ENCODE results near the gene RNF115. TPM values are rescaled to one million over a fixed set of nuclear protein-coding genes. Genes with fewer than 3 reads are reported as not detected.

Gene RNF115
- polyA plus RNA-seq, 1 donor from 2014 or later = 22.3 TPM

- H2AFZ ChIP-seq (ENCODE audit: low read depth, low read length) = no peak overlapping the region
- TF ChIP-seq MXI1 (conservative IDR thresholded peaks at IDR 0.05; ENCODE audit: poor library complexity, severe bottlenecking) (no peak), CTCF (IDR thresholded peaks at IDR 0.05; ENCODE audit: poor library complexity, severe bottlenecking) (no peak), EZH2 (IDR thresholded peaks at IDR 0.05; ENCODE audit: borderline replicate concordance, insufficient read depth, low read length, poor library complexity, severe bottlenecking) (no peak), REST (IDR thresholded peaks at IDR 0.05; ENCODE audit: borderline replicate concordance) (no peak), POLR2AphosphoS5 (IDR thresholded peaks at IDR 0.05) (no peak), RAD21 (conservative IDR thresholded peaks at IDR 0.05) (no peak), TAF1 (IDR thresholded peaks at IDR 0.05; ENCODE audit: low read depth) (no peak), EP300 (conservative IDR thresholded peaks at IDR 0.05; ENCODE audit: poor library complexity, severe bottlenecking) (no peak), SMC3 (conservative IDR thresholded peaks at IDR 0.05; ENCODE audit: poor library complexity) (no peak)
- H4K20me1 ChIP-seq (ENCODE audit: insufficient read depth) = no peaks in the 10 kb centered on the region
- H3K9ac ChIP-seq (ENCODE audit: low read length) = no peak overlapping the region
- no peaks in the 10 kb centered on the region for H3K27me3 ChIP-seq (ENCODE audit: insufficient read depth, low read depth, low read length)
- no peak overlapping the region for H3K27ac ChIP-seq (ENCODE audit: low read length)
- H3F3A ChIP-seq (ENCODE audit: insufficient read depth, low read length, poor library complexity, severe bottlenecking) = no peaks in the 10 kb centered on the region
- H3K9me3 ChIP-seq (ENCODE audit: low read length) = no peaks in the 10 kb centered on the region
- H3K79me2 ChIP-seq (replicated peaks; ENCODE audit: insufficient read depth, low read length) = no peaks in the 10 kb centered on the region
- no peak overlapping the region for H3K4me2 ChIP-seq (ENCODE audit: low read length)
- H3K9me2 ChIP-seq (ENCODE audit: insufficient read depth, low read length) = no peaks in the 10 kb centered on the region
- no peak overlapping the region for H3K4me3 ChIP-seq (ENCODE audit: low read length)
- H3K36me3 ChIP-seq (ENCODE audit: insufficient read depth, low read length) = peaks cover 4% of the 10 kb centered on the region
These were observed 76.3 kb downstream of the RNF115 start for GRCh38 chr1:145747398-145748247.

- Histone ChIP-seq H3K4me2 (ENCODE audit: low read length) (no peak overlapping the region), H3K36me3 (ENCODE audit: insufficient read depth, low read length) (peaks cover 5% of the 10 kb centered on the region), H4K20me1 (ENCODE audit: insufficient read depth) (no peaks in the 10 kb centered on the region), H3K27ac (ENCODE audit: low read length) (no peak overlapping the region), H3K9ac (ENCODE audit: low read length) (no peak overlapping the region), H3K27me3 (ENCODE audit: insufficient read depth, low read depth, low read length) (no peaks in the 10 kb centered on the region), H3K4me3 (ENCODE audit: low read length) (no peak overlapping the region), H3K9me2 (ENCODE audit: insufficient read depth, low read length) (no peaks in the 10 kb centered on the region), H3F3A (ENCODE audit: insufficient read depth, low read length, poor library complexity, severe bottlenecking) (no peaks in the 10 kb centered on the region), H2AFZ (ENCODE audit: low read depth, low read length) (no peak overlapping the region), H3K9me3 (ENCODE audit: low read length) (no peaks in the 10 kb centered on the region), H3K79me2 (replicated peaks; ENCODE audit: insufficient read depth, low read length) (no peaks in the 10 kb centered on the region)
- TF ChIP-seq CTCF (IDR thresholded peaks at IDR 0.05; ENCODE audit: poor library complexity, severe bottlenecking) = no peak
- TF ChIP-seq POLR2AphosphoS5 (IDR thresholded peaks at IDR 0.05) = no peak
- no peak for TF ChIP-seq EZH2 (IDR thresholded peaks at IDR 0.05; ENCODE audit: borderline replicate concordance, insufficient read depth, low read length, poor library complexity, severe bottlenecking)
- TF ChIP-seq RAD21 (conservative IDR thresholded peaks at IDR 0.05) = no peak
- TF ChIP-seq SMC3 (conservative IDR thresholded peaks at IDR 0.05; ENCODE audit: poor library complexity) = no peak
- no peak for TF ChIP-seq EP300 (conservative IDR thresholded peaks at IDR 0.05; ENCODE audit: poor library complexity, severe bottlenecking)
- no peak for TF ChIP-seq MXI1 (conservative IDR thresholded peaks at IDR 0.05; ENCODE audit: poor library complexity, severe bottlenecking)
- TF ChIP-seq TAF1 (IDR thresholded peaks at IDR 0.05; ENCODE audit: low read depth) = no peak
These were observed 83.6 kb downstream of the RNF115 start for GRCh38 chr1:145740269-145740668.

Measured in neural cell (in vitro differentiated cells).